Measurements from ENCODE around the gene SBK2.

The SBK2 gene

GRCh38 chr19:55482156-55482961, 54.6 kb downstream of the SBK2 start:
- TF ChIP-seq CEBPB (IDR thresholded peaks at IDR 0.05): no peak
- TF ChIP-seq MAX (IDR thresholded peaks at IDR 0.05): no peak

GRCh38 chr19:55481794-55482155, 55.2 kb downstream of the SBK2 start:
- no peak for TF ChIP-seq TEAD4 (IDR thresholded peaks at IDR 0.05)
- no peak for TF ChIP-seq CEBPB (IDR thresholded peaks at IDR 0.05)
- no peak for TF ChIP-seq TAF1 (IDR thresholded peaks at IDR 0.05; ENCODE audit: low read depth)
- no peak for TF ChIP-seq RAD21 (IDR thresholded peaks at IDR 0.05; ENCODE audit: low read depth)
- TF ChIP-seq CREB1 (IDR thresholded peaks at IDR 0.05; ENCODE audit: low read depth): no peak
- no peak for TF ChIP-seq NFIC (IDR thresholded peaks at IDR 0.05)
- TF ChIP-seq ZBTB7A (IDR thresholded peaks at IDR 0.05; ENCODE audit: low read depth): no peak
- TF ChIP-seq YY1 (IDR thresholded peaks at IDR 0.05; ENCODE audit: low read depth): no peak
- no peak for TF ChIP-seq EGR1 (IDR thresholded peaks at IDR 0.05)
- no peak for TF ChIP-seq EP300 (IDR thresholded peaks at IDR 0.05; ENCODE audit: borderline replicate concordance)
- TF ChIP-seq MAX (IDR thresholded peaks at IDR 0.05): no peak
- TF ChIP-seq USF1 (IDR thresholded peaks at IDR 0.05): no peak
- no peak for TF ChIP-seq FOXM1 (IDR thresholded peaks at IDR 0.05; ENCODE audit: borderline replicate concordance, low read depth)
- TF ChIP-seq REST (IDR thresholded peaks at IDR 0.05; ENCODE audit: low read depth): no peak

- no peak for TF ChIP-seq EP300 (IDR thresholded peaks at IDR 0.05; ENCODE audit: borderline replicate concordance)
- TF ChIP-seq TAF1 (IDR thresholded peaks at IDR 0.05; ENCODE audit: low read depth): no peak
- TF ChIP-seq CREB1 (IDR thresholded peaks at IDR 0.05; ENCODE audit: low read depth): no peak
- no peak for TF ChIP-seq REST (IDR thresholded peaks at IDR 0.05; ENCODE audit: low read depth)
- no peak for TF ChIP-seq TCF12 (IDR thresholded peaks at IDR 0.05; ENCODE audit: low read depth)
- no peak for TF ChIP-seq EGR1 (IDR thresholded peaks at IDR 0.05)
- TF ChIP-seq TEAD4 (IDR thresholded peaks at IDR 0.05): no peak
- TF ChIP-seq CEBPB (IDR thresholded peaks at IDR 0.05): no peak
- no peak for TF ChIP-seq MAX (IDR thresholded peaks at IDR 0.05)
- TF ChIP-seq RAD21 (IDR thresholded peaks at IDR 0.05; ENCODE audit: low read depth): no peak
- no peak for TF ChIP-seq NFIC (IDR thresholded peaks at IDR 0.05)
- TF ChIP-seq YY1 (IDR thresholded peaks at IDR 0.05; ENCODE audit: low read depth): no peak
- TF ChIP-seq FOXM1 (IDR thresholded peaks at IDR 0.05; ENCODE audit: borderline replicate concordance, low read depth): no peak
- TF ChIP-seq USF1 (IDR thresholded peaks at IDR 0.05): no peak
- TF ChIP-seq ZBTB7A (IDR thresholded peaks at IDR 0.05; ENCODE audit: low read depth): no peak
Observed at GRCh38 chr19:55481148-55481793, 55.7 kb downstream of the SBK2 start.

GRCh38 chr19:55479451-55480230, 57.3 kb downstream of the SBK2 start:
- TF ChIP-seq FOXM1 (IDR thresholded peaks at IDR 0.05; ENCODE audit: borderline replicate concordance, low read depth) (no peak), TAF1 (IDR thresholded peaks at IDR 0.05; ENCODE audit: low read depth) (no peak), REST (IDR thresholded peaks at IDR 0.05; ENCODE audit: low read depth) (no peak), EP300 (IDR thresholded peaks at IDR 0.05; ENCODE audit: borderline replicate concordance) (no peak), CEBPB (IDR thresholded peaks at IDR 0.05) (no peak), EGR1 (IDR thresholded peaks at IDR 0.05) (no peak), CREB1 (IDR thresholded peaks at IDR 0.05; ENCODE audit: low read depth) (no peak), TCF12 (IDR thresholded peaks at IDR 0.05; ENCODE audit: low read depth) (no peak), USF1 (IDR thresholded peaks at IDR 0.05) (no peak), ZBTB7A (IDR thresholded peaks at IDR 0.05; ENCODE audit: low read depth) (no peak), TEAD4 (IDR thresholded peaks at IDR 0.05) (no peak)

Data from Ishikawa (cell line).